ENCODE measurements around the gene SERPINA4. TPM values are rescaled to one million over a fixed set of nuclear protein-coding genes. Genes with fewer than 3 reads are reported as not detected.
A peak's percentile ranks its signal among the peaks of the same experiment; 100 is the strongest.

SERPINA4 gene, protein sequence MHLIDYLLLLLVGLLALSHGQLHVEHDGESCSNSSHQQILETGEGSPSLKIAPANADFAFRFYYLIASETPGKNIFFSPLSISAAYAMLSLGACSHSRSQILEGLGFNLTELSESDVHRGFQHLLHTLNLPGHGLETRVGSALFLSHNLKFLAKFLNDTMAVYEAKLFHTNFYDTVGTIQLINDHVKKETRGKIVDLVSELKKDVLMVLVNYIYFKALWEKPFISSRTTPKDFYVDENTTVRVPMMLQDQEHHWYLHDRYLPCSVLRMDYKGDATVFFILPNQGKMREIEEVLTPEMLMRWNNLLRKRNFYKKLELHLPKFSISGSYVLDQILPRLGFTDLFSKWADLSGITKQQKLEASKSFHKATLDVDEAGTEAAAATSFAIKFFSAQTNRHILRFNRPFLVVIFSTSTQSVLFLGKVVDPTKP
- not detected for total RNA-seq

DNA sequence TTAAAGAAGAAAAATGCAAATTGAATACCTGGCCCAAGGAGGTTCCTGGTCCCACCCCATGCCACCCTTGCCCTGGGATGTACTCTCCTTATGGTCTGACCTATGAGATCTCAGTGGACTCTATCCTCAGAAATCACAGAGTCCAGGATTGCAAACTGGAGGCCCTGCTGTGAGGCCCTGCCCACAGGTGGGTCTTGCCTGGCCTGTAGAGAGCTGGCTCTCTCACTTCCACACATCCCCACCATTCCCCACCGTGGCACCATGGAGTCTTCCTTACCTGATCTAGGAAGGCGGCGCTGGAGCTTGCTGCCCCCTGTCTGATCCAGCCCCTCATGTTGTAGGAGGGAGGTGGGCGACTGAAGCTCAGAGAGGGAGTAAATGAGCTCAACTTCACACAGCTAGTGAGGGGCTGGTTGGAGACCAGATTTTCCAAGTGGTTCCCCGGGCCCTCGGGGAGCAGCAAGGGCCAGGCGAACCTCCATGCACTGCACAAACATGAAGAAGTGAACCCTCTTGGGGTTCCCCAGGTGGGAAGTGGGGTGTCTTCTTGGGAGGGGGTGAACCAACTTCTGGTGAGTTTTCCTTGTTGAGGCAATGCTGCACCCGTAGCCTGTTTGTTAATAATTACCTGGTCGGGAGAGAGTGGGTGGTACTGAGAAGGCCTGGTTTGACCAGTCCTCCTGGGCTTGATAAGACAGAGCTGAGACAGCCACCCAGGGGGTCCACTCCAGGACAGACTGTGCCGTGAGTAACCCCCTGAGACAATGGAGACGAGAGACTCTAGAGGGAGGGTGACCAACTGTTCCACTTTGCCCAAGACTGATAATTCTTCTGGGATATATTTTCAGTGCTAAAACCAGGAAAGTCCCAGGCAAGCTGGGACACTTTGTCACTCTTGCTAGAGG is at the start of gene SERPINA4:
Gene SERPINA4, plus strand, starts transcription at position 692 of the 905 bp plus-strand sequence. CDS start 2,041 bp downstream, outside the sequence.
- Histone ChIP-seq H3K4me3 (no peak within 1 kb of the TSS), H3K36me3 (no peaks in the 10 kb centered on the region)
- TF ChIP-seq, protein P1, sequence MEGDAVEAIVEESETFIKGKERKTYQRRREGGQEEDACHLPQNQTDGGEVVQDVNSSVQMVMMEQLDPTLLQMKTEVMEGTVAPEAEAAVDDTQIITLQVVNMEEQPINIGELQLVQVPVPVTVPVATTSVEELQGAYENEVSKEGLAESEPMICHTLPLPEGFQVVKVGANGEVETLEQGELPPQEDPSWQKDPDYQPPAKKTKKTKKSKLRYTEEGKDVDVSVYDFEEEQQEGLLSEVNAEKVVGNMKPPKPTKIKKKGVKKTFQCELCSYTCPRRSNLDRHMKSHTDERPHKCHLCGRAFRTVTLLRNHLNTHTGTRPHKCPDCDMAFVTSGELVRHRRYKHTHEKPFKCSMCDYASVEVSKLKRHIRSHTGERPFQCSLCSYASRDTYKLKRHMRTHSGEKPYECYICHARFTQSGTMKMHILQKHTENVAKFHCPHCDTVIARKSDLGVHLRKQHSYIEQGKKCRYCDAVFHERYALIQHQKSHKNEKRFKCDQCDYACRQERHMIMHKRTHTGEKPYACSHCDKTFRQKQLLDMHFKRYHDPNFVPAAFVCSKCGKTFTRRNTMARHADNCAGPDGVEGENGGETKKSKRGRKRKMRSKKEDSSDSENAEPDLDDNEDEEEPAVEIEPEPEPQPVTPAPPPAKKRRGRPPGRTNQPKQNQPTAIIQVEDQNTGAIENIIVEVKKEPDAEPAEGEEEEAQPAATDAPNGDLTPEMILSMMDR (IDR thresholded peaks at IDR 0.05) = no peak
- no peak for TF ChIP-seq POLR2AphosphoS5 (IDR thresholded peaks at IDR 0.05)
- no peak for TF ChIP-seq EP300 (IDR thresholded peaks at IDR 0.05)
- no peak for TF ChIP-seq POLR2A (IDR thresholded peaks at IDR 0.05)

DNA sequence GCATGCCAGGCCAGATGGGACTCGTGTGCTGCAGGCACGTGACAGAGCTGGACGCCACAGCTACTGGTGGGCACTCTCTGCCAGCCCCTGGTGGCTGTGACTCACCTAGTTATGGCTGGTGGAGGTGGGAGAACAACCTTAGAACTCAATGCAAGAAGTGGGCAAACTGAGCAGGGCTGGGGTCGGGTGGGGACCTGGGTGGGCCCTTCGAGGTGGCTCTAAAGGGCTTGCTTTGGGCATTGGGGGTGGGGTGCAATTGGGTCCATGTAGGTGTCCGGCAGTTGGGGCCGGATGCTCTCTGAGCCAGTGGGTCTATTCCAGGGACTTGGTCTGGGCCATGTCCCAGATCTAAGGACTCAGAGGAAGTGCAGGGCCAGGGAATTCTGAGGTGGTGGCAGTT is 46.9 kb upstream of the SERPINA4 start:
- Histone ChIP-seq H3K4me3 (no peak overlapping the region), H3K9me3 (no peaks in the 10 kb centered on the region), H3K27ac (no peak overlapping the region), H3K36me3 (no peaks in the 10 kb centered on the region), H3K27me3 (no peaks in the 10 kb centered on the region), H3K4me1 (peaks cover 19% of the 10 kb centered on the region)
- 66% methylated on average over 6 of the region's 7 CpGs for WGBS
- TF ChIP-seq EP300 (IDR thresholded peaks at IDR 0.05) = no peak
- no peak for TF ChIP-seq POLR2A (IDR thresholded peaks at IDR 0.05)
- no peak for DNase-seq (ENCODE audit: low spot score in 2 of 2)

More for the DNA sequence above, at the start of gene SERPINA4:
- no peaks in the 10 kb centered on the region for H3K4me1 ChIP-seq
- no peak within 1 kb of the TSS for H3K27ac ChIP-seq
- DNase-seq (ENCODE audit: low spot score in 2 of 2) = no peak
- H3K9me3 ChIP-seq = no peaks in the 10 kb centered on the region
- 87% methylated on average over 11 of the region's 11 CpGs for WGBS
- H3K27me3 ChIP-seq = no peaks in the 10 kb centered on the region

DNA sequence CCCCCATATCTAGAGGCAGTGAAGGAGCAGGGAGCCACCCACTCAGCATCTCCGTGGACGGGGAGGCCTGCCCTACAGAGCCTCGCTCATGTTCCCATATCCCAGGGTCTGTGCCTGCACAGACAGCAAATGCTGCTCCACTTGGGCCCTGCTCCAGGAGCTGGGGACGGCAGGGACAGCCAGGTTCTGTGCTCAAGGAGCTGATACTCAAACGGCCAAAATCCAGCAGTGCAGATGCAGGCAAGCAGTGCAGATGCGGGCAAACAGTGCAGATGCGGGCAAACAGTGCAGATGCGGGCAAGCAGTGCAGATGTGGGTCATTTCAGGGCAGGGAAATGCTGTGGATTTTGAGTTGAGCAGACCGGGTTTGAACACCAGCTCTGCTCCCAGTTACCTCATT is 45.8 kb upstream of the SERPINA4 start:
- no peak for DNase-seq (ENCODE audit: low spot score in 2 of 2)
- peaks cover 19% of the 10 kb centered on the region for H3K4me1 ChIP-seq
- no peaks in the 10 kb centered on the region for H3K9me3 ChIP-seq
- no peaks in the 10 kb centered on the region for H3K36me3 ChIP-seq
- 81% methylated on average over 9 of the region's 9 CpGs for WGBS
- TF ChIP-seq, protein P1 (IDR thresholded peaks at IDR 0.05) = no peak
- TF ChIP-seq POLR2AphosphoS5 (IDR thresholded peaks at IDR 0.05) (no peak), EP300 (IDR thresholded peaks at IDR 0.05) (no peak), POLR2A (IDR thresholded peaks at IDR 0.05) (no peak)
- no peaks in the 10 kb centered on the region for H3K27me3 ChIP-seq
- H3K4me3 ChIP-seq = no peak overlapping the region
- H3K27ac ChIP-seq = no peak overlapping the region

DNA sequence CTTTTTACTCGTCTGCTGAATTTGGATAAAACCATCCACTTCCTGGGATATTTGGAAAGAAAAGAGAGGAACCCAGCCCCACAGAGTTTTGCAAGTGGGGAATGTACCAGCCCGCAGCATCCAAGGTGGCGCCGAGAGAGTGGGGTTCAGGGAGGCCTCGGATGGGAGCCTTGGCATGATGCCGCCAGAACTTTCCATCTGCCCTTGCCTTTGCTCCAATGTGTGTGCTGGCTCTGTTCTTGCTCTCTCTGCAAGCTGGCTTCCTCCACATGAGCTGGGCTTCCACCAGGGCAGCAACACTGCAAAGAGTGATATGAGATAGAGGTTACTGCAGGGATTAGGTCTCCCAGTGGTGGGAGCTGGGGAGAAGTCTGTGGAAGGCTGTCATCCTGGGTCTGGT is 45.4 kb upstream of the SERPINA4 start:
- no peaks in the 10 kb centered on the region for H3K36me3 ChIP-seq
- DNase-seq (ENCODE audit: low spot score in 2 of 2) = no peak
- H3K27me3 ChIP-seq = no peaks in the 10 kb centered on the region
- TF ChIP-seq, protein P1 (IDR thresholded peaks at IDR 0.05) = no peak
- no peak for TF ChIP-seq EP300 (IDR thresholded peaks at IDR 0.05)
- TF ChIP-seq POLR2A (IDR thresholded peaks at IDR 0.05) = no peak
- no peak for TF ChIP-seq POLR2AphosphoS5 (IDR thresholded peaks at IDR 0.05)
- H3K4me3 ChIP-seq = no peak overlapping the region
- WGBS = 85% methylated on average over 6 of the region's 6 CpGs
- H3K9me3 ChIP-seq = no peaks in the 10 kb centered on the region
- peaks cover 19% of the 10 kb centered on the region for H3K4me1 ChIP-seq
- H3K27ac ChIP-seq = no peak overlapping the region

DNA sequence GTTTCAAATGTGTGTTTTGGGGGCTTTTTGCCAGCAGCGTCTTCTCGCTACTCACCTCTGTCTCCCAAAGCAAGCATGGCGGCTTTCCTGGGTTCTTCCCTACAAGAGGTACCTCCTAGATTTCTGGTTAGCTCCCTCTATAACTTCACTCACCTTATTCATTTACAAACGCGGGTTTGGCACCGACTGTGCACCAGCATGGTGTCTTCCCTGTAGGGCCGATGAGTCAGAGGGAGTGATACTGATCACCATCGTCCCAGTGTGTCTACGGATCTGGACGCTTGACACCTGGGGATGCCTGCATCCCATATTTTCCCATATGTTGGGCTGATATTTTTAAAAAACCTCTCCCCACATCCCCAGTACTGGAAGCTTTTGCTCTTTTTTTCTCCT is 44.0 kb upstream of the SERPINA4 start:
- TF ChIP-seq POLR2AphosphoS5 (IDR thresholded peaks at IDR 0.05) (no peak), EP300 (IDR thresholded peaks at IDR 0.05) (no peak), POLR2A (IDR thresholded peaks at IDR 0.05) (no peak)
- TF ChIP-seq, protein P1 (IDR thresholded peaks at IDR 0.05) = no peak
- no peak overlapping the region for H3K4me3 ChIP-seq
- no peaks in the 10 kb centered on the region for H3K36me3 ChIP-seq
- peaks cover 19% of the 10 kb centered on the region for H3K4me1 ChIP-seq
- DNase-seq (ENCODE audit: low spot score in 2 of 2) = no peak
- H3K27ac ChIP-seq = peak overlapping the region; percentile 85
- H3K9me3 ChIP-seq = no peaks in the 10 kb centered on the region
- 43% methylated on average over 10 of the region's 10 CpGs for WGBS
- H3K27me3 ChIP-seq = no peaks in the 10 kb centered on the region

Measured in suprapubic skin (tissue), 4 donors.